ENCODE data around the gene CDC14A. TPM values are rescaled to one million over a fixed set of nuclear protein-coding genes. Genes with fewer than 3 reads are reported as not detected.

Gene CDC14A
- total RNA-seq, 1 donor from 2014 or later = 10.1 TPM

- no peak for DNase-seq (ENCODE audit: low spot score)
These were observed 133.6 kb downstream of the CDC14A start for GRCh38 chr1:100485855-100486258.

GRCh38 chr1:100494393-100495084 lies 142.2 kb downstream of the CDC14A start:
- no peak for DNase-seq (ENCODE audit: low spot score)

- no peak for DNase-seq (ENCODE audit: low spot score)
These were observed 144.6 kb downstream of the CDC14A start for GRCh38 chr1:100496896-100497295.

- DNase-seq (ENCODE audit: low spot score) = no peak
These were observed 145.5 kb downstream of the CDC14A start for GRCh38 chr1:100497796-100498195.

- no peak for DNase-seq (ENCODE audit: low spot score)
These were observed 147.0 kb downstream of the CDC14A start for GRCh38 chr1:100499194-100499811.

GRCh38 chr1:100502052-100502792 lies 149.9 kb downstream of the CDC14A start:
- DNase-seq (ENCODE audit: low spot score) = peak; percentile 7

GRCh38 chr1:100506217-100506616 lies 153.9 kb downstream of the CDC14A start:
- no peak for DNase-seq (ENCODE audit: low spot score)

GRCh38 chr1:100510451-100510850 lies 158.1 kb downstream of the CDC14A start:
- DNase-seq (ENCODE audit: low spot score) = no peak

- no peak for DNase-seq (ENCODE audit: low spot score)
These were observed 158.8 kb downstream of the CDC14A start for GRCh38 chr1:100511058-100511457.

GRCh38 chr1:100511773-100512172 lies 159.5 kb downstream of the CDC14A start:
- no peak for DNase-seq (ENCODE audit: low spot score)

GRCh38 chr1:100512803-100513352 lies 160.6 kb downstream of the CDC14A start:
- DNase-seq (ENCODE audit: low spot score) = no peak

- DNase-seq (ENCODE audit: low spot score) = no peak
These were observed 164.6 kb downstream of the CDC14A start for GRCh38 chr1:100516857-100517256.

GRCh38 chr1:100517515-100517914 lies 165.2 kb downstream of the CDC14A start:
- no peak for DNase-seq (ENCODE audit: low spot score)

GRCh38 chr1:100518023-100518422 lies 165.7 kb downstream of the CDC14A start:
- DNase-seq (ENCODE audit: low spot score) = no peak

- DNase-seq (ENCODE audit: low spot score) = no peak
These were observed 170.8 kb downstream of the CDC14A start for GRCh38 chr1:100523038-100523652.

- no peak for DNase-seq (ENCODE audit: low spot score)
These were observed 172.0 kb downstream of the CDC14A start for GRCh38 chr1:100524355-100524754.

- DNase-seq (ENCODE audit: low spot score) = no peak
These were observed 174.6 kb downstream of the CDC14A start for GRCh38 chr1:100526894-100527293.

- peak; percentile 77 for DNase-seq (ENCODE audit: low spot score)
These were observed 176.6 kb downstream of the CDC14A start for GRCh38 chr1:100528871-100529270.

- DNase-seq (ENCODE audit: low spot score) = no peak
These were observed 177.8 kb downstream of the CDC14A start for GRCh38 chr1:100530141-100530540.

GRCh38 chr1:100530880-100531487 lies 178.7 kb downstream of the CDC14A start:
- peak; percentile 67 for DNase-seq (ENCODE audit: low spot score)

GRCh38 chr1:100532645-100533044 lies 180.3 kb downstream of the CDC14A start:
- DNase-seq (ENCODE audit: low spot score) = no peak
